Mucosa of descending colon (tissue), 3 donors: ENCODE measurements around the gene LRP10. TPM values are rescaled to one million over a fixed set of nuclear protein-coding genes. Genes with fewer than 3 reads are reported as not detected.
"Not testable (repeated sequence)": the region's sequence is repeated elsewhere in the genome, so short reads cannot be mapped to it uniquely, and the experiment has no call there.

ENCODE experiments used
- ATAC-seq: fragments of 200-7000 bp; cut with Tn5 transposase; one replicate; pipeline ENCODE4 v1.9.1; 2020; ENCODE audit warnings: mild to moderate bottlenecking, moderate library complexity
- DNase-seq, 3 donors: peaks; one replicate each; pipeline ENCODE4 v3.0.0-alpha.2; 2020
- H3K36me3 ChIP-seq: fragments of 200-600 bp; one replicate; pipeline ENCODE4 v1.8.0; 2021; ENCODE audit warnings: low read depth, mild to moderate bottlenecking
- H3K4me1 ChIP-seq: fragments of 200-600 bp; one replicate; pipeline ENCODE4 v1.8.0; 2021; ENCODE audit warnings: low read depth, mild to moderate bottlenecking
- H3K4me3 ChIP-seq: fragments of 200-600 bp; one replicate; pipeline ENCODE4 v1.8.0; 2021; ENCODE audit warnings: mild to moderate bottlenecking
- H3K9me3 ChIP-seq: fragments of 200-600 bp; one replicate; pipeline ENCODE4 v1.8.0; 2021; ENCODE audit warnings: mild to moderate bottlenecking
- intact Hi-C, 2 donors: fragments of 100-400 bp; cut with DNase I in 1 of 2; cut with micrococcal nuclease in 1 of 2; formaldehyde crosslinking; loops; one replicate each; pipeline versions ENCODE4 v1.11.0 to v1.11.1; 2022; cut with DNase I, micrococcal nuclease
- long read RNA-seq, 2 donors: library from polyadenylated mRNA; unstranded; transcript quantifications; one replicate each; pipeline ENCODE4 v2.0.0, GENCODE V29; 2019 to 2021
- total RNA-seq, 3 donors: library from RNA; stranded (reverse); fragmentation: NEBNext Ultra II Directional in 2 of 3; extraction: Animal tissue kit (Norgen Biotek cat#: 25700) in 2 of 3; gene quantifications; one replicate each; pipeline versions ENCODE4 v1.2.1 to v1.2.4, GENCODE V29; 2021 to 2023
- TF ChIP-seq, protein P1 (sequence below): fragments of 200-600 bp; IDR thresholded peaks from one replicate; pipeline ENCODE4 v1.8.0; 2022; ENCODE audit warnings: antibody characterized with exemption, mild to moderate bottlenecking
- donor health status: DM: no; HTN: no; CAD: no; lungs with moderate emphysema.
- donor health status: DM: no; HTN: no; CAD: no.
- donor health status: DM: no; HTN: yes; CAD: no.

LRP10 gene, protein sequence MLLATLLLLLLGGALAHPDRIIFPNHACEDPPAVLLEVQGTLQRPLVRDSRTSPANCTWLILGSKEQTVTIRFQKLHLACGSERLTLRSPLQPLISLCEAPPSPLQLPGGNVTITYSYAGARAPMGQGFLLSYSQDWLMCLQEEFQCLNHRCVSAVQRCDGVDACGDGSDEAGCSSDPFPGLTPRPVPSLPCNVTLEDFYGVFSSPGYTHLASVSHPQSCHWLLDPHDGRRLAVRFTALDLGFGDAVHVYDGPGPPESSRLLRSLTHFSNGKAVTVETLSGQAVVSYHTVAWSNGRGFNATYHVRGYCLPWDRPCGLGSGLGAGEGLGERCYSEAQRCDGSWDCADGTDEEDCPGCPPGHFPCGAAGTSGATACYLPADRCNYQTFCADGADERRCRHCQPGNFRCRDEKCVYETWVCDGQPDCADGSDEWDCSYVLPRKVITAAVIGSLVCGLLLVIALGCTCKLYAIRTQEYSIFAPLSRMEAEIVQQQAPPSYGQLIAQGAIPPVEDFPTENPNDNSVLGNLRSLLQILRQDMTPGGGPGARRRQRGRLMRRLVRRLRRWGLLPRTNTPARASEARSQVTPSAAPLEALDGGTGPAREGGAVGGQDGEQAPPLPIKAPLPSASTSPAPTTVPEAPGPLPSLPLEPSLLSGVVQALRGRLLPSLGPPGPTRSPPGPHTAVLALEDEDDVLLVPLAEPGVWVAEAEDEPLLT
- 100 to 1,000 TPM; 218 to 276 (median 245) TPM for total RNA-seq
- long read RNA-seq, donor 1, full-length matches to known transcripts: 501 of 638 reads
- long read RNA-seq, donor 1, partial matches to known transcripts: 50 of 638 reads
- long read RNA-seq, donor 1, other reads (novel, unspliced or antisense): 87 of 638 reads
- long read RNA-seq, donor 2, full-length matches to known transcripts: 28 of 77 reads
- long read RNA-seq, donor 2, partial matches to known transcripts: 14 of 77 reads
- long read RNA-seq, donor 2, other reads (novel, unspliced or antisense): 35 of 77 reads

DNA sequence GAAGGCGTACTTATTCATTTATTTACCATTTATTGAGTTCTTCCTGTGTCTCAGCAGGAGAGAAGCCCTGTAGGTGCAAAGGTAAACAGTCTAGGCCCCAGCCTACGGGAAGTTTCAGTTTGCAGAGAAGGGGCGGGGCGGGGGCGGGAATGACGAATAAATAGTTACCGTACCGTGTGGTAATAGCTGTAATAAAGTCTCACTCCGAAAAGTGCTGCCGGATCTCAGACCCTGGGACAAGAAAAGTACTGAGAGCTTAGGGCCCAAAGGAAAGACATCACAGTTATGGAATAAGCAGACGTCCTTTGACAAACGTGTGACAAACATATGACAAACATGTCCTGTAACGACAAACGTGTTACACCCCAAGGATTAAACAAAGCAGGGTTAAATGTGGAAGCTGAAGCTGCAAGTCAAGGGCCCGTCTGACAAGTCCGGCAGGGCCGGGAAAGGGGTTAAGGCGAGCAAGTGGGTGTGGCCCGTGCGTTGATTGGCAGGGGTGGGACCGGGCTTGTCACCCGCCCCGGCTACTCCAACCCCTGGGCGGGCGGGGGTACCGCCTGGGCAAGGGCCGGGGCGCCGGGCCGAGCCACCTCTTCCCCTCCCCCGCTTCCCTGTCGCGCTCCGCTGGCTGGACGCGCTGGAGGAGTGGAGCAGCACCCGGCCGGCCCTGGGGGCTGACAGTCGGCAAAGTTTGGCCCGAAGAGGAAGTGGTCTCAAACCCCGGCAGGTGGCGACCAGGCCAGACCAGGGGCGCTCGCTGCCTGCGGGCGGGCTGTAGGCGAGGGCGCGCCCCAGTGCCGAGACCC, at the start of gene LRP10:
Gene LRP10, plus strand, starts transcription at position 517 of the 809 bp plus-strand sequence. CDS start 564 bp downstream, outside the sequence.
- Histone ChIP-seq H3K9me3 (no peaks in the 10 kb centered on the region), H3K36me3 (peaks cover 12% of the 10 kb centered on the region), H3K4me3 (peak within 1 kb of the TSS; percentile 98), H3K4me1 (peaks cover 26% of the 10 kb centered on the region)
- DNase-seq (peak; percentile 95 to 97 (median 96)), ATAC-seq (peak; percentile 91)
- intact Hi-C loops: no loop called here
- TF ChIP-seq, protein P1, sequence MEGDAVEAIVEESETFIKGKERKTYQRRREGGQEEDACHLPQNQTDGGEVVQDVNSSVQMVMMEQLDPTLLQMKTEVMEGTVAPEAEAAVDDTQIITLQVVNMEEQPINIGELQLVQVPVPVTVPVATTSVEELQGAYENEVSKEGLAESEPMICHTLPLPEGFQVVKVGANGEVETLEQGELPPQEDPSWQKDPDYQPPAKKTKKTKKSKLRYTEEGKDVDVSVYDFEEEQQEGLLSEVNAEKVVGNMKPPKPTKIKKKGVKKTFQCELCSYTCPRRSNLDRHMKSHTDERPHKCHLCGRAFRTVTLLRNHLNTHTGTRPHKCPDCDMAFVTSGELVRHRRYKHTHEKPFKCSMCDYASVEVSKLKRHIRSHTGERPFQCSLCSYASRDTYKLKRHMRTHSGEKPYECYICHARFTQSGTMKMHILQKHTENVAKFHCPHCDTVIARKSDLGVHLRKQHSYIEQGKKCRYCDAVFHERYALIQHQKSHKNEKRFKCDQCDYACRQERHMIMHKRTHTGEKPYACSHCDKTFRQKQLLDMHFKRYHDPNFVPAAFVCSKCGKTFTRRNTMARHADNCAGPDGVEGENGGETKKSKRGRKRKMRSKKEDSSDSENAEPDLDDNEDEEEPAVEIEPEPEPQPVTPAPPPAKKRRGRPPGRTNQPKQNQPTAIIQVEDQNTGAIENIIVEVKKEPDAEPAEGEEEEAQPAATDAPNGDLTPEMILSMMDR: no peak

DNA sequence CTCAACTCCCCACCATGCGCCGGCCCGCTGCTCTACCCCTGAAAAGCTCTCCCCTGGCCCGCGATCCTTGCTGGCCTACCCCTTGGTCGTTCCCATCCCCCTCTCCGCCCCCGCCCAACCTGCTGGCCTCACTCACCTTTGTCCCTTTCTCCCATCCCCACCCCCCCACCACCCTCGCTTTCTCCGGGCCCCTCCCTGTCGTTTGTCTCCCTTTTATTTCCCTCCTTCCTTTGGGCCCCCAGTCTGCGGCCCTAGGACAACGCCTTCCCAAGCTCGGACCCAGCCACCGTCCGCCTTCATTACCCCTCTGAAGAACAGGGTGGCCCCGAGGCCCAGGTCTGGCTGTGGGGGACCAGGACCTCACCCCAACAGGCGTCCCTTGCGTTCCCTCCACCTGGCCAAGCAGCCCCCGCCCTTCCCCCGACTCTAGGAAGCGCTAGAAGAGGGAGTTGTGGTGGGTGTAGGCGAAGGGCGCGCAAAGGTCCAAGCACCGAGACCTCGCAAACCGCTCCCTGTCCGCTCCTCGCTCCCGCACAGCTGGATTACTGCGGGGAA, 49.4 kb upstream of the LRP10 start:
- H3K4me3 ChIP-seq: no peak overlapping the region
- TF ChIP-seq, protein P1: no peak
- peaks cover 11% of the 10 kb centered on the region for H3K4me1 ChIP-seq
- intact Hi-C loops: loop anchor here in 1 of 2 donors (2.0 kb wide), 1 partner anchor 79 kb away; no protein-coding TSS in a partner anchor
- DNase-seq (peak in 1 of 3 donors; percentile 26), ATAC-seq (no peak)
- H3K9me3 ChIP-seq: no peaks in the 10 kb centered on the region
- no peaks in the 10 kb centered on the region for H3K36me3 ChIP-seq

DNA sequence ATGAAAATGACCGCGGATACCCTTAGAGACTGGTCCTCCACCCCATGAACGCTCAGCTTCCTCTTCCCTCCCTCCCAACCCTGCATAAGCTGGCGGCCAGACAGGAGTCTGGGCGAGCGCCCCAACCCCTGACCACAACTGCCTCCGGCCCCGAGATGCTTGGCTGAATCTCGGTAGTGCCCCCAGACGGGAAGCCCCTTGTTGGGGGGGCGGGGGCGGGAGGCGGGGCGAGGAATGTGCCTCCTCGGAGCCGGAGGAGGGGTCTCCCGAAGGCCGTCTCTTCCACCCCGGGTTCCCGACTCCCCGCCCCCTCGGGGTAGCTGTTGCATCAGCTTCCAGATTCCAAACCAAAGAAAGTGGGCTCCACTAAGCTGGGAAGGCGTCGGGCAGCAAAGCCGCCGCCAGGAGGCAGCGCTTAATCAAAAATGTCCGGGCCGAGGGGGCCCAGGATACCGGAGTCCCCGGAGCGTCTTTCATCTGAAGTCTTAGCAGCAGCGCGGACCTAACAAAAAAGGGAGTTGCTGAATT, 48.9 kb upstream of the LRP10 start:
- TF ChIP-seq, protein P1: peak; percentile 62
- DNase-seq: peak; percentile 80 to 87 (median 87)
- intact Hi-C loops: loop anchor here in 1 of 2 donors (2.0 kb wide), 1 partner anchor 78 kb away; no protein-coding TSS in a partner anchor
- no peak overlapping the region for H3K4me3 ChIP-seq
- H3K9me3 ChIP-seq: no peaks in the 10 kb centered on the region
- peaks cover 11% of the 10 kb centered on the region for H3K4me1 ChIP-seq
- no peaks in the 10 kb centered on the region for H3K36me3 ChIP-seq
- ATAC-seq: peak; percentile 78

DNA sequence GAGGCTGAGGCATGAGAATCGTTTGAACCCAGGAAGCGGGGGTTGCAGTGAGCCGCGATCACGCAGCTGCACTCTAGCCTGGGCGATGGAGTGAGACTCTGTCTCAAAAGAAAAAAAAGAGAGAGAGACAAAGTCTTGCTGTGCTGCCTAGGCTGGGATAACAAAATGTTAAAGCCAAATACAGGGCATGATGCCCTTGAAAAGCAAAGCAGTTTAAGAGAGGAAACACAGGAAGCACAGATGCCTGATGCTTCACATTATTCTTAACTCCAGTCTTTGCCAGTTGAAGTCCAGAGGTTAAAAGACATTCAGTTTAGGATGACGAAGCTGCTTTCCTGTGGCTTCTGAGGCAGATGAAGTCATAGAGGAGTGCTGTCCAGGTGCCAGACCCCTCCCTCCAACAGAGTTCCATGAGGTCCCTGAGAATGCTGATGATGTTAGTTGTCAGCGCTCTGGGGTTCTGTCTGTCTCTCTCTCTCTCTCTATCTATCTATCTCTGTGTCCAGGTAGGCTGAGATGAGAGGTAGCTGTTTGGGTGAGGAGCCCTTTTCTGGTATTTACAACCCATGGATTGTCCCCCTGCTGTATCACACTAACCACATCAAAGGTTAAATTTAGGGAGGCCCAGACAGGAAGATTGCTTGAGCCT, 46.7 kb upstream of the LRP10 start:
- no peak for ATAC-seq
- peaks cover 11% of the 10 kb centered on the region for H3K4me1 ChIP-seq
- H3K4me3 ChIP-seq: no peak overlapping the region
- H3K36me3 ChIP-seq: no peaks in the 10 kb centered on the region
- no peak for DNase-seq
- intact Hi-C loops: no loop called here
- H3K9me3 ChIP-seq: no peaks in the 10 kb centered on the region
- TF ChIP-seq, protein P1: no peak

DNA sequence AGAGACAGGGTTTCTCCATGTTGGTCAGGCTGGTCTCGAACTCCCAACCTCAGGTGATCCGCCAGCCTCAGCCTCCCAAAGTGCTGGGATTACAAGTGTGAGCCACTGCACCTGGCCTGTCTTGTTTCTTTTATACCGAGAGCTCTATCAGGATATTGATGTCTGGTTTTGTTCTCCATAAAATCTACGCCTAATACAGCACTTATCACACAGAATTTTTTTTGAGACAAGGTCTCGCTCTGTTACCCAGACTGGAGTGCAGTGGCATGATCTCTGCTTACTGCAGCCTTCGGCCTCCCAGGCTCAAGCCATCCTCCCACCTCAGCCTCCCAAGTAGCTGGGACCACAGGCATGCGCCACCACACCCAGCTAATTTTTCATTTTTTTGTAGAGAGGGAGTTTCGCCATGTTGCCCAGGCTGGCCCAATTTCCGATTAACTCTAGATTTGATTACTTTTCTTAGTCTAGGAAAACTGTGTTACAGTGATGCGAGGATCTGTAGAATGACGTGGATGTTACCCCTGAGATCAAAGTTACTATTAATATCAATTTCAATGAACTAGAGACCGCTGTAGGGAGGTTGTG, 42.4 kb upstream of the LRP10 start:
- intact Hi-C loops, H3K36me3 ChIP-seq, H3K4me1 ChIP-seq, H3K9me3 ChIP-seq, H3K4me3 ChIP-seq: not testable (repeated sequence)
- peak; percentile 2 for ATAC-seq
- peak in 2 of 3 donors; percentile 20 to 22 for DNase-seq
